Measurements from ENCODE around the gene CRAT.

The CRAT gene

DNA sequence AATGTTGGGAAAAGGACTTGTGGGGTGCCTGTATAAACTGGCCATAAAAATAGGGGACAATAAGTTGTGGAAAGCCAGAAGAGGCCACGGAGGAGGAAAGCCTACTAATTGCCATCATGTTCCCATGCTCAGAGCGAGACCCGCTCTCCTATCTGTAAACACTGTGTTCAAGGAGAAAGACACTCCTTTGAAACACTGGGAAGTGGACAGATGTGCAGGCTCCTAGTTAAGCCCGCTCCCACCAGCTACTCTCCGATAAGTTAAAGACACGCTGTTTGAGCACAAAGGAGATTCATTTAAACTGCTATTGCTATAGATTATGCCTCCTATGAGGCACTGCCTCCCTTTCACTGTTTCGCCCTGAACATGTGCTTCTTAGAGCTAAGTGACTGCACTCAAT, 9.3 kb downstream of the CRAT start:
- TF ChIP-seq, protein P1, sequence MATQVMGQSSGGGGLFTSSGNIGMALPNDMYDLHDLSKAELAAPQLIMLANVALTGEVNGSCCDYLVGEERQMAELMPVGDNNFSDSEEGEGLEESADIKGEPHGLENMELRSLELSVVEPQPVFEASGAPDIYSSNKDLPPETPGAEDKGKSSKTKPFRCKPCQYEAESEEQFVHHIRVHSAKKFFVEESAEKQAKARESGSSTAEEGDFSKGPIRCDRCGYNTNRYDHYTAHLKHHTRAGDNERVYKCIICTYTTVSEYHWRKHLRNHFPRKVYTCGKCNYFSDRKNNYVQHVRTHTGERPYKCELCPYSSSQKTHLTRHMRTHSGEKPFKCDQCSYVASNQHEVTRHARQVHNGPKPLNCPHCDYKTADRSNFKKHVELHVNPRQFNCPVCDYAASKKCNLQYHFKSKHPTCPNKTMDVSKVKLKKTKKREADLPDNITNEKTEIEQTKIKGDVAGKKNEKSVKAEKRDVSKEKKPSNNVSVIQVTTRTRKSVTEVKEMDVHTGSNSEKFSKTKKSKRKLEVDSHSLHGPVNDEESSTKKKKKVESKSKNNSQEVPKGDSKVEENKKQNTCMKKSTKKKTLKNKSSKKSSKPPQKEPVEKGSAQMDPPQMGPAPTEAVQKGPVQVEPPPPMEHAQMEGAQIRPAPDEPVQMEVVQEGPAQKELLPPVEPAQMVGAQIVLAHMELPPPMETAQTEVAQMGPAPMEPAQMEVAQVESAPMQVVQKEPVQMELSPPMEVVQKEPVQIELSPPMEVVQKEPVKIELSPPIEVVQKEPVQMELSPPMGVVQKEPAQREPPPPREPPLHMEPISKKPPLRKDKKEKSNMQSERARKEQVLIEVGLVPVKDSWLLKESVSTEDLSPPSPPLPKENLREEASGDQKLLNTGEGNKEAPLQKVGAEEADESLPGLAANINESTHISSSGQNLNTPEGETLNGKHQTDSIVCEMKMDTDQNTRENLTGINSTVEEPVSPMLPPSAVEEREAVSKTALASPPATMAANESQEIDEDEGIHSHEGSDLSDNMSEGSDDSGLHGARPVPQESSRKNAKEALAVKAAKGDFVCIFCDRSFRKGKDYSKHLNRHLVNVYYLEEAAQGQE (IDR thresholded peaks at IDR 0.05; ENCODE audit: insufficient replicate concordance, low read depth) = no peak
- TF ChIP-seq, protein P2, sequence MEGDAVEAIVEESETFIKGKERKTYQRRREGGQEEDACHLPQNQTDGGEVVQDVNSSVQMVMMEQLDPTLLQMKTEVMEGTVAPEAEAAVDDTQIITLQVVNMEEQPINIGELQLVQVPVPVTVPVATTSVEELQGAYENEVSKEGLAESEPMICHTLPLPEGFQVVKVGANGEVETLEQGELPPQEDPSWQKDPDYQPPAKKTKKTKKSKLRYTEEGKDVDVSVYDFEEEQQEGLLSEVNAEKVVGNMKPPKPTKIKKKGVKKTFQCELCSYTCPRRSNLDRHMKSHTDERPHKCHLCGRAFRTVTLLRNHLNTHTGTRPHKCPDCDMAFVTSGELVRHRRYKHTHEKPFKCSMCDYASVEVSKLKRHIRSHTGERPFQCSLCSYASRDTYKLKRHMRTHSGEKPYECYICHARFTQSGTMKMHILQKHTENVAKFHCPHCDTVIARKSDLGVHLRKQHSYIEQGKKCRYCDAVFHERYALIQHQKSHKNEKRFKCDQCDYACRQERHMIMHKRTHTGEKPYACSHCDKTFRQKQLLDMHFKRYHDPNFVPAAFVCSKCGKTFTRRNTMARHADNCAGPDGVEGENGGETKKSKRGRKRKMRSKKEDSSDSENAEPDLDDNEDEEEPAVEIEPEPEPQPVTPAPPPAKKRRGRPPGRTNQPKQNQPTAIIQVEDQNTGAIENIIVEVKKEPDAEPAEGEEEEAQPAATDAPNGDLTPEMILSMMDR (IDR thresholded peaks at IDR 0.05; ENCODE audit: insufficient read depth, low read length) = no peak
- TF ChIP-seq SPI1 (IDR thresholded peaks at IDR 0.05; ENCODE audit: borderline replicate concordance, low read depth) = no peak
- no peak for TF ChIP-seq GABPA (IDR thresholded peaks at IDR 0.05; ENCODE audit: low read depth)
- TF ChIP-seq POLR2AphosphoS5 (IDR thresholded peaks at IDR 0.05; ENCODE audit: low read depth) = no peak
- no peak overlapping the region for H3K27ac ChIP-seq (replicated peaks)
- H3K4me3 ChIP-seq (replicated peaks; ENCODE audit: insufficient read depth, low read length) = no peak overlapping the region
- no peak for DNase-seq (ENCODE audit: low read depth in 1 of 2, low spot score in 1 of 2)
- H3K27me3 ChIP-seq (ENCODE audit: insufficient read depth, poor library complexity, severe bottlenecking) = no peaks in the 10 kb centered on the region

DNA sequence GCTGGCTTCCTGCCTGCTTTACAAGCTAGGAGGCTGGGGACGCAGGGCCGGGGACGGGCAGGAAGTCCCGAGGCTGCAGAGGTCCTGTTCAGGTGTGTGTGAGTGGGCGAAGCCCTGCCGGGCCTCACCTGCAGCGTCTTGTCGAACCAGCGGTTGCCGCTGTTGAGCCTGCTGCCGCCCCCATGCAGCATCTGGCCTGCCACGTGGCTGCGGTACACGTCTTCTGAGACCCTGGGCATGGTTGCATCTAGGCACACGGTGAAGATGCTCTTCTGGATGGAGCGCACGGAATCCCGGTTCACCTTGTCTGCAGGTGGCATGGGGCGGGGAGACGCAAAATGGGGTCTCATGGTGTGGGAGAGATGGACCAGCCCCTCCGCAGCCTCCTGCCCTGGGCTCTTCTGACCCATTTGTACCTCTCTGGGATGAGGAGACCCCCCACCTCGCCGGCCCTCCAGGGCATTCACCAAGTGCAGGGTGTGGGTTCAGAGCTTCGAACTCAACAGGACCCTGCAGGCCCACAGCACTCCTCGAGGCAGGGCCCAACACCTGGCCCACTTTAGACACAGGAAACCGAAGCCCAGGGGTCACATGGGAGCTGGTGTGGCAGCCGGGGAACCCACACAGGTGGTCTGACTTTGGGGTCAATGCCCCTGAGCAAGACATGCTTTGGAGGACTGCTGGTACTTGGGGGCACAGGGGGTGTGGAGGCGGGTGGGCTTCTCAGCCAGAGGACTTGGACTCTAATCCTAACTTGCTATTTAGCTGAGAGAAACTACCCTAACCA, 10.0 kb downstream of the CRAT start:
- H3K27ac ChIP-seq (replicated peaks) = no peak overlapping the region
- H3K27me3 ChIP-seq (ENCODE audit: insufficient read depth, poor library complexity, severe bottlenecking) = no peaks in the 10 kb centered on the region
- TF ChIP-seq POLR2AphosphoS5 (IDR thresholded peaks at IDR 0.05; ENCODE audit: low read depth) (no peak), SPI1 (IDR thresholded peaks at IDR 0.05; ENCODE audit: borderline replicate concordance, low read depth) (no peak)
- DNase-seq (ENCODE audit: low read depth in 1 of 2, low spot score in 1 of 2) = no peak
- no peak overlapping the region for H3K4me3 ChIP-seq (replicated peaks; ENCODE audit: insufficient read depth, low read length)

DNA sequence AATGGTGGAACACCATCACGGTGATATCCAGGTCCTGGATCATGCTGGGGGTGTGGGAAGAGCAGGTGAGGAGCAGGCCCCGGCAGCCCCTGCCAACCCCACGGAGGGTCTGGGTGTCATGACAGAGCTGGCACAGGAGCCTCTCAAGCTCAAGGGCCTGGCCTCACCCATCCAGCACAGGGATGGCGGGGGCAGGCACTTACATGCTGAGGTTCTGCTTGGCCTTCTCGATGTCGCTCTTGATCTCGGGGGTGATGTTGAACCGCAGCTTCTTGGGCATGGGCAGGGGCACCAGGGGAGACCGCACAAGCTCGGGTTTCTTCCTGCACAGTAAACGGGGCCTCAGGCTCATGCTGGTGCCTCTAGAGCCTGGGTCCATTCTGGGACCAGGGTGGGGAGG, 12.3 kb downstream of the CRAT start:
- Histone ChIP-seq H3K4me3 (replicated peaks; ENCODE audit: insufficient read depth, low read length) (no peak overlapping the region), H3K27ac (replicated peaks) (no peak overlapping the region), H3K27me3 (ENCODE audit: insufficient read depth, poor library complexity, severe bottlenecking) (no peaks in the 10 kb centered on the region)
- TF ChIP-seq GABPA (IDR thresholded peaks at IDR 0.05; ENCODE audit: low read depth) (no peak), SPI1 (IDR thresholded peaks at IDR 0.05; ENCODE audit: borderline replicate concordance, low read depth) (no peak), POLR2AphosphoS5 (IDR thresholded peaks at IDR 0.05; ENCODE audit: low read depth) (no peak)
- TF ChIP-seq, protein P1 (IDR thresholded peaks at IDR 0.05; ENCODE audit: insufficient replicate concordance, low read depth) = no peak
- TF ChIP-seq, protein P2 (IDR thresholded peaks at IDR 0.05; ENCODE audit: insufficient read depth, low read length) = no peak
- no peak for DNase-seq (ENCODE audit: low read depth in 1 of 2, low spot score in 1 of 2)

DNA sequence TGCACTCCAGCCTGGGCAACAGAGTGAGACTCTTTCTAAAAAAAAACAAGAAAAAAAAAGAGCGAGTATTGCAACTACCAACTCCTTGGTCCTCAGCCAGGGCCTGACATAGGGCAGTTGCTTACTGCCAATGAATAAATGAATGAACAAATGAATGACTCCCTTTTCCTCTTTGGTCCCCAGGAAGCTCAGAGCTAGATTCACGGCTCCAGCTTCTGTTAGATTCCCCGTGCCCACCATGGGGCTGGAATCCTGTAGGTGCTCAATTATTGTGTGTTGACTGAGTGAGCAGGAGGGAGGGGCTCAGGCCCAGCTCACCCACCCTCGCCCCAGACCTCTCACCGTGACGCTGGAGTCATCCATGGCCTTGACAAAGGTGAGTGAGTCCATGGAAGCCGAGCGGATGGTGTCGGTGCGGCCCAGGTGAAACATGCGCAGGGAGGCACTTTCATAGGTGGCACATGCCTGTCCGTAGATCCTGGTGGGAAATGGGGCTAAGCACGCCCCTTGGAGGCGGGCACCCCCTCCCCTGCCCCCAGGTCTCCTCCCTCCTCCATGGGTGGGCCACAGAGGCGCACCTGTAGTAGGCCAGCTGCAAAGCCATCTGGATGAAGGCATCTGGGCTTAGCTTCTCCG, 12.8 kb downstream of the CRAT start:
- no peaks in the 10 kb centered on the region for H3K27me3 ChIP-seq (ENCODE audit: insufficient read depth, poor library complexity, severe bottlenecking)
- no peak for DNase-seq (ENCODE audit: low read depth in 1 of 2, low spot score in 1 of 2)
- H3K27ac ChIP-seq (replicated peaks) = no peak overlapping the region
- TF ChIP-seq POLR2AphosphoS5 (IDR thresholded peaks at IDR 0.05; ENCODE audit: low read depth) = no peak
- TF ChIP-seq GABPA (IDR thresholded peaks at IDR 0.05; ENCODE audit: low read depth) = no peak
- TF ChIP-seq SPI1 (IDR thresholded peaks at IDR 0.05; ENCODE audit: borderline replicate concordance, low read depth) = no peak
- TF ChIP-seq, protein P2 (IDR thresholded peaks at IDR 0.05; ENCODE audit: insufficient read depth, low read length) = no peak
- TF ChIP-seq, protein P1 (IDR thresholded peaks at IDR 0.05; ENCODE audit: insufficient replicate concordance, low read depth) = no peak
- no peak overlapping the region for H3K4me3 ChIP-seq (replicated peaks; ENCODE audit: insufficient read depth, low read length)
